ENCODE measurements around the gene RUNX2.

- TF ChIP-seq CTCF (conservative IDR thresholded peaks at IDR 0.05; ENCODE audit: low read depth, low read length) = no peak
- TF ChIP-seq EZH2phosphoT487 (IDR thresholded peaks at IDR 0.05; ENCODE audit: borderline replicate concordance, low read length) = no peak
- TF ChIP-seq EZH2 (IDR thresholded peaks at IDR 0.05; ENCODE audit: low read length, unreplicated experiment) = no peak
Observed at GRCh38 chr6:45692021-45692420, 363.9 kb downstream of the RUNX2 start.

Measured in PC-3 (cell line).